Dermis blood vessel endothelial cell (primary cell): ENCODE data around the gene C1orf21. TPM values are rescaled to one million over a fixed set of nuclear protein-coding genes. Genes with fewer than 3 reads are reported as not detected.

Source experiments
- DNase-seq: peaks from one replicate; pipeline ENCODE4 v3.0.0; 2010
- total RNA-seq: library from RNA; depleted of rRNA; stranded (reverse); fragments of >200 nt; gene quantifications from 2 replicates; pipeline ENCODE4 v1.2.3, GENCODE V29; 2014

The C1orf21 gene
- total RNA-seq, 1 donor from 2014 or later, result 41.0 TPM

- DNase-seq, result no peak
Measured at GRCh38 chr1:184559117-184559713, 172.4 kb downstream of the C1orf21 start.

DNA sequence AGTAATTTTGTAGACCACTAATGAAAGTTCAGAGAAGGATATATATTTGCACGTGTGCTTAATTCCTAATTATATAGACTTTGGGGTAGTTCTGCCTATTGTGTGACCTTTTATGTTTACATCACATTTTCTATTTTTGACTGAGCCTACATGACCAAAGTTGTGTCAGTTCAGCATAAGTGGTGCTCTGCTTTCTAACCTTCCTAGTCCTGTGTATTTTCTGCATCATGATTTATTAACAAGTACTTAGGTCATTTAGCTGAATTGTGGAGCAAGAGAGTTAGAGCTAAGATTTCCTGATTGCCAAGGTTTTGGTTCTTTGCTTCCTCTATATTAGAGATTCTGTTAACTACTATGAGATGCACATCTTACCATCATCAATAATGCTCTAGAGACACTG is 176.0 kb downstream of the C1orf21 start:
- DNase-seq, result no peak

GRCh38 chr1:184563308-184563707 is 176.5 kb downstream of the C1orf21 start:
- DNase-seq, result peak; percentile 44

DNA sequence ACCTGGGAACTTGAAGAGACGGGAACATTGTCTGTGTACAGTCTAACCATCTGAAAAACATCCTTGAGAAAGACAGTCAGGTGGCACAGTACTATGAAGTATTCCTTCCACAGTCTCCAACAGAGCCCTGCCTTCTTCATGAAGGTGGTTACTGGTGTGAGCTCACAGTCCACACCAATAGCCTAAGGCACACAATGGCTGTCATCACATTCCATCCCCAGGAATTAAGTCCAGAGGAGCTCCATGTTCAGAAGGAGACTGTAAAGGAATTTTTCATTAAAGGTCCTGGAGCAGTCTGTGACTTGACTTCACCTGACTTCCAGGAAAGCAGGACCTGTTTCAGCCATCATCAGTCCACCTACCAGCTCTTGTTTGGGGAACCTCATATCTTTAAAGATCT is 180.2 kb downstream of the C1orf21 start:
- DNase-seq, result no peak

DNA sequence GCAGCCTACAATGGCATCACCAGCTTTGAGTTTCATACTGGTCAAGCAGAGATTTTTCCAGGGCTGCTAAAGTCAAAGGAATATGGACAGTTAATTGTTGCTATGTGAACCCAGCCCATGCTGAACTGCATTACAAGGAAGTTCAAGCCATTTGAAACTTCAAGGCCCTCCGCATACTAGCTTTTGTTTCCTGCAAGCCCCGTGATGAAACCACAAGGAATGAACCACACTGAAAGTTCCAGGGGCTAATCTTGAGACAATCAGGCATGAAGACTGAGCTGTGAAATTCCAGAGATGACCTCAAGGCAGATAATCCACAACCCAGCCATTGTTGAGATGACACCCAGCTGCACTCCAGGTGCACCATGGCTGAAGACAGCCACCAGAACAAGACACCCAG is 180.8 kb downstream of the C1orf21 start:
- DNase-seq, result no peak

DNA sequence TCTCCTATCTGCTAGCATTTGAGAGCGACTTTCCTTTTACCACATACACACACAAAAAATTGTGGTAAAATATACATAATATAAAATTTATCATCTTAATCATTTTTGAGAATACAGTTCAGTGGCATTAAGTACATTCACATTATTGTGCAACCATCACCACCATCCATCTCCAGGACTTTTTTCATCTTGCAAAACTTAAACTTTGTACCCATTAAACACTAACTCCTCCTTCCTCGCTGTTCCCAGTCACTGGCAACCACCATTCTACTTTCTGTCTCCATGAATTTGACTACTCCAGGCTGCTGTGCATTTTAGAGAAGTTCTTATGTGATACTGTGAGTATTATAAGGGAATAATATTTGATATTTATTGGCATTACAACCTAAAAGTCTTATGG is 181.3 kb downstream of the C1orf21 start:
- no peak for DNase-seq

DNA sequence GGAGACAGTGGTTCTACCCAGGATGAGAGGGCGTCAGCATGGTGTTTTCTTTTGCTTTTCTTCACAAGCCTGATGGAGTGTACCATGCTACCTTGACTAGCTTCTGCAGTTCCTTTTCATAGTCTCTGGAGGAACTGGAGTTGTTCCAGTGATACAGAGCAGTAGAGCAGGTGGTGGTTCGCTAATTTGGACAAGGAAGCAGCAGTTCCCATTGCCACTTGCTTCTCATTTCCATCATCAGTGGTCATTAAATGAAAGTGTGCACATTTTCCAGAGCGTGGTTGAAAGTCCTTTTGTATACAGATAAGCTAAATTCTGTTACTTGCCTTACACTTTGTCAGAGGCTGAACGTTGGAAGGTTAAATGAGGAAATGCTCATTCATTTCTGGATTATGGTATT is 182.3 kb downstream of the C1orf21 start:
- no peak for DNase-seq

DNA sequence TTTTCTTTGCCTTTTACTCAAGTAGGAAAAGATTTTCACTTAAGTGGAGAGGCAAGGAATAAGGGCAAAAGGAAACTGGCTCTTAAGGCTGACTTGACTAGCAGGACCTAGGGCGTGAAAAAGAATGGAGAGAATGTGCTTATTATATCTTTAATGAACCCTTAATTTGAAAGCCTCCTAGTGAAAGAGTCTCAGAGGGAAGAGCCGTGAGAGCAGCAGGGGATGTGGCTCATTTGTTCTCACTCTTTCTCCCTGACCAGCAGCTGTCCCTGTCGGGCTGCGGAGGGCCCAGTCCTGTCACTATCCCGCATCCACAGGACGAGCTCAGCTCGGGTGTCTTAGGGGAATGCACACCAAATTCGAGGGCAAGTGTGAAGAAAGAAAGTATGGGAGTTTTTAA is 187.8 kb downstream of the C1orf21 start:
- no peak for DNase-seq

DNA sequence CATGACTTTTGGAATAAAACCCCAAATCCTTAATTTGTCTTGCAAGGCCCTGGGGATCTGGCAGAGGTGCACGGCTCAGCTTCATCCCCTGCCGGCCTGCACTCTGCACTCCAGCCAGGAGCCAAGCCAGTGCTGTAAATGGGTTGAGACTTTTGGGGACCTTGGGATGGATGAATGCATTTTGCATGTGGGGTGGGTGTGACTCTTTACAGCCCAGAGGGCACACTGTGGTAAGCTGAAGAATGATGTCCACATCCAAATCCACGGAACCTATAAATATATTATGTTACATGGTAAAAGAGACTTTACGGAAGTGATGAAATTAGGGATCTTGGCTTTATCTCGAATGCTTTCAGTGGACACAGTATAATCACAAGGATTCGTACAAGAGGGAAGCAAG is 190.0 kb downstream of the C1orf21 start:
- no peak for DNase-seq

DNA sequence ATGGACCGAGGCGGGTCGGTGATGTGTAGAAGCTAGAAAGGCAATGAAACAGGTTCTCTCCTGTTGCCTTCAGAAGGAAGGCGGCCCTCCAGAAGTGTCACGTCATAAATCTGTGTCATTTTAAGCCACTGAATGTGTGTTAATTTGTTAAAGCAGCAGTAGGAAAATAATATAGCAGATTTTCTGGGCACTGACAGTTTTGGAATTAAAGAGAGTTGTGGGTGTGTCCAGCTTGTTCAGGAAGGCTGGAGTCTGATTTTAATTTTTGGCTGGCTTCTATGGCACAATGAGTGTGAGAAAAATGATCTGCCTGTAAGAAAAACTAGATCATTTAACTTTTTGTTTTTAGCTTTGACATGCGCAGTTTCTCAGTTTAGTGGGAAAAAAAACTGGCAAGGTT is 190.5 kb downstream of the C1orf21 start:
- no peak for DNase-seq

- no peak for DNase-seq
Measured at GRCh38 chr1:184582411-184582810, 195.6 kb downstream of the C1orf21 start.

DNA sequence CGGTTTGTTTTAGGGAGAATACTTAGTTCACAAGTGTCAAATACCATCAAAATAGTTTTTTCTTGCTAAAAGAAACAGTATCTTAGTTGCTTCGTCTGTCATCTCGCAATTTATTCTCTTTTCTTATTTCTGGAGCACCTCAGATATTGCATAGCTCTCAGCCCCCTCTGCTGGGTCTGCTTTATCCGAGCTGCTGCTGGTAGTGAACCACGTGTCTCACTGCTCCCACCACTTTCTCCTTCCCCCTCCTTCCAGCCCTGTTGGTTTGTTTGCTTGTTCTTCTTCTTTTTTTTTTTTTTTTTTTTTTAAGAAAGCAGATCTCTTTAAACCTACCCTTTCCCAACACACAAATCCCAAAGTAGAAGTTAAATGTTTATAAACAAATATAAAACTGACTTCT is 197.0 kb downstream of the C1orf21 start:
- DNase-seq, result no peak

GRCh38 chr1:184588701-184589100 is 201.9 kb downstream of the C1orf21 start:
- DNase-seq, result no peak

- no peak for DNase-seq
Measured at GRCh38 chr1:184590163-184590750, 203.4 kb downstream of the C1orf21 start.

- no peak for DNase-seq
Measured at GRCh38 chr1:184593597-184593996, 206.8 kb downstream of the C1orf21 start.

GRCh38 chr1:184595596-184595995 is 208.8 kb downstream of the C1orf21 start:
- no peak for DNase-seq

DNA sequence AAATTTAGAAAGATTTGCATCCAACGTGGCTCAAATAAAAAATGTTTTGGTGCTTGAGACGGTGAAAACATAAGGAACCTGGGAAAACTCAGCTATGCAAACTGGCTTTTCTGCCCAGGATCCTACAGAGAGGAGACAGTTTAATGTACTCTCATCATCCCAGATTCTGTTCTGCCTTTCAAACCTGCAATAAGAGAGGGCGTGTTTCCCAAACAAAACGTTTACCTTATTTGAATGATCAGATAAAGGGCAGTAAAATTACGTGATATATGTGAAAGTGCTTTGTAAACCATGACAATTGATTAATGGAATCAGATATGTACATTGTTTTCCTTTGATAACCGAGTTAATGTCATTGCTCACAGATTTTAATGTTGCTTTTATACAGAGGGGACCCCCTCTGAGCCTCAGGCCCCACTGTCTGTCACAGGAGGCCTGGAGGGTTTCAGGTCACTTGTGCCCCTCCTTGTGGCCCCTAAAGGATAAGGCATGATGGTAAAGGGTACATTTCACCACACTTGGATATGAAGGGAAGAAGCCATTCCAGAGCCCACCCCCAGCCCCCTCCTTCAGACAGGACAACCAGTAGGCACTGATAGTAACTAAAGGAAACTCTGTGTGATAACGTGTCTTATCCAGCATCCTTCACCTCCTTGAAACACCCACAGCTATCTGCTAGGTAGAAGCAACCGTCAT is 210.3 kb downstream of the C1orf21 start:
- no peak for DNase-seq

DNA sequence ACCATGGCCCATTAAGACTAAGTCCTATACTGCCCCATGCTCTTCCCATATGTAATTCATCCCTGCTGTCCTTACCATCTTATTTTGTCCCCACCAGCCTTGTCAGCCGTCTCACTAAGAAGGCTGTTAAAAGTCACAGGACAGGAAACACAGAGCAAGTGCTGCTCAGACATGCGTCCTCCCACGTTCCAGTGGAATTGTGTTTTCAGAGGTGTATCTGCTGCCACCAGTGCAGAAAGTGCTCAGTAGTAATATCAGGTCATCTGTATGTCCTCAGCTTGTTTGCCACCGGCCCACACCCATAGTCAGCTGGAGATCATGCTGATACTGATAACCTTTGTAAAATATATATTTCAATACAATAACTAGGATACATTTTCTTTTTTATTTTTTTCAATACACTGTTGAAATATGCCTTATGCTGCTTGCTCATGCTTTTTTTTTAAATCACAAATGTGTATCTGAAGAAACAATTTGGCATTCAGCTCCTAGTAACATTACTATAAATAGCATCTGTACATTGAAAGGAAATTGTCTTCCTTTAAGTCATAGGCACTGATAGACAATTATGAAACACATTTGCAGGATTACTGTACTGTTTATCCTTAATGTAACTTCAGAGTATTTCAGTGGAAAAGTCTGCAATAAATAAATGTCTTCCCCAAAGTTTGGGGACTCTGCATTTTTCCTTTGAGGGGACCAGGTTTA is 211.0 kb downstream of the C1orf21 start:
- no peak for DNase-seq

- no peak for DNase-seq
Measured at GRCh38 chr1:184598403-184599193, 211.8 kb downstream of the C1orf21 start.

GRCh38 chr1:184604152-184604900 is 217.5 kb downstream of the C1orf21 start:
- no peak for DNase-seq

GRCh38 chr1:184605941-184606340 is 219.1 kb downstream of the C1orf21 start:
- DNase-seq, result no peak

- no peak for DNase-seq
Measured at GRCh38 chr1:184606786-184607185, 220.0 kb downstream of the C1orf21 start.
